Stimulated activated CD4-positive, alpha-beta T cell treated with anti-CD3 and anti-CD28 coated beads, Interleukin-12 subunit alpha, Interleukin-12 subunit beta, amount 100 ng/mL, for 4 hours (primary cell): Measurements from ENCODE around the gene SHISA8.

ENCODE experiments used
- DNase-seq: peaks from one replicate; pipeline ENCODE4 v3.0.0-alpha.2; 2020

Gene SHISA8

GRCh38 chr22:41933411-41934177 lies 18.7 kb upstream of the SHISA8 start:
- DNase-seq: no peak

- DNase-seq: no peak
Observed at GRCh38 chr22:41932353-41932752, 17.5 kb upstream of the SHISA8 start.

- no peak for DNase-seq
Observed at GRCh38 chr22:41931701-41932269, 16.9 kb upstream of the SHISA8 start.

GRCh38 chr22:41929418-41929810 lies 14.5 kb upstream of the SHISA8 start:
- no peak for DNase-seq

GRCh38 chr22:41928593-41929417 lies 13.9 kb upstream of the SHISA8 start:
- DNase-seq: no peak

- DNase-seq: no peak
Observed at GRCh38 chr22:41927813-41928212, 12.9 kb upstream of the SHISA8 start.

- DNase-seq: peak; percentile 76
Observed at GRCh38 chr22:41925783-41926460, 11.0 kb upstream of the SHISA8 start.

GRCh38 chr22:41923595-41924276 lies 8.9 kb upstream of the SHISA8 start:
- DNase-seq: no peak

GRCh38 chr22:41922940-41923594 lies 8.2 kb upstream of the SHISA8 start:
- no peak for DNase-seq

GRCh38 chr22:41922328-41922727 lies 7.5 kb upstream of the SHISA8 start:
- no peak for DNase-seq

- DNase-seq: no peak
Observed at GRCh38 chr22:41920271-41920976, 5.5 kb upstream of the SHISA8 start.

- peak; percentile 40 for DNase-seq
Observed at GRCh38 chr22:41919357-41920224, 4.7 kb upstream of the SHISA8 start.

GRCh38 chr22:41917903-41918791 lies 3.3 kb upstream of the SHISA8 start:
- no peak for DNase-seq

GRCh38 chr22:41917375-41917902 lies 2.6 kb upstream of the SHISA8 start:
- no peak for DNase-seq

- DNase-seq: no peak
Observed at GRCh38 chr22:41916745-41917358, 2.0 kb upstream of the SHISA8 start.

GRCh38 chr22:41915786-41916493 lies 1.1 kb upstream of the SHISA8 start:
- DNase-seq: no peak

GRCh38 chr22:41914611-41915034 lies 251 bp downstream of the SHISA8 start:
- DNase-seq: no peak
